Measurements from ENCODE around the gene DENND4C.
"Not testable (repeated sequence)": the region's sequence is repeated elsewhere in the genome, so short reads cannot be mapped to it uniquely, and the experiment has no call there.

Gene DENND4C

DNA sequence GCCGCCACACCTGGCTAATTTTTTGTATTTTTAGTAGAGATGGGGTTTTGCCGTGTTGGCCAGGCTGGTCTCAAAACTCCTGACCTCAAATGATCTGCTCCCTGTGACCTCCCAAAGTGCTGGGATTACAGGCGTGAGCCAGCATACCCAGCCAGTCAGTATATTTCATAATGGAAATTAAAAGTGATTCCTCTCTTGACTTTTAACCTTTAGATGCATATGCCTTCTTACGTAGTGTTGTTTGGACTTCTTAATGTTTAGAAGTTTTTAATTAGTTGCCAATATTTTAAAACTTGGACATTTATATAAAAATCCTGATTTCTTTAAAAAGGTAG is 22.4 kb downstream of the DENND4C start:
- Mint-ChIP-seq H3K27me3 (no peaks in the 10 kb centered on the region), H3K27ac (ENCODE audit: low read depth) (peak overlapping the region; percentile 32), H3K4me3 (no peak overlapping the region), H3K9me3 (no peaks in the 10 kb centered on the region), H3K36me3 (ENCODE audit: insufficient read depth) (no peaks in the 10 kb centered on the region), H3K4me1 (peaks cover 66% of the 10 kb centered on the region)
- no peak for ATAC-seq (replicated peaks; ENCODE audit: extremely low read depth, poor library complexity, severe bottlenecking)
- no peak for DNase-seq (ENCODE audit: low spot score in 2 of 2)

DNA sequence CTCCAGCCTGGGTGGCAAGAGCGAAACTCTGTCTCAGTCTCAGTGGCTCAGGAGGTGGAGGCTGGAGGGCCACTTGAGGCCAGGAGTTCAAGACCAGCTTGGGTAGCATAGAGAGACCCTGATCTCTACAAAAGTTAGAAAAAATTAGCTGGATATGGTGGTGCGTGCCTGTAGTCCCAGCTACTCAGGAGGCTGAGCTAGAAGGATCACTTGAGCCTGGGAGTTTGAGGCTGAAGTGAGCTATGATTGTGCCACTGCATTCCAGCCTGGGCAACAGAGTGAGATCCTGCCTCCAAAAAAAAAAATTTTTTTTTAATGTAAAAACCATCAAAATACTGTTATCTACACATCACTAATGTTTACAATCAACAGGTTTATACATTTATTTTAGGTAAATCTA is 24.6 kb downstream of the DENND4C start:
- no peak for DNase-seq (ENCODE audit: low spot score in 2 of 2)
- no peaks in the 10 kb centered on the region for H3K27me3 Mint-ChIP-seq
- H3K9me3 Mint-ChIP-seq = no peaks in the 10 kb centered on the region
- no peak for ATAC-seq (replicated peaks; ENCODE audit: extremely low read depth, poor library complexity, severe bottlenecking)
- no peak overlapping the region for H3K4me3 Mint-ChIP-seq
- no peak overlapping the region for H3K27ac Mint-ChIP-seq (ENCODE audit: low read depth)
- H3K36me3 Mint-ChIP-seq (ENCODE audit: insufficient read depth) = no peaks in the 10 kb centered on the region
- peaks cover 66% of the 10 kb centered on the region for H3K4me1 Mint-ChIP-seq

DNA sequence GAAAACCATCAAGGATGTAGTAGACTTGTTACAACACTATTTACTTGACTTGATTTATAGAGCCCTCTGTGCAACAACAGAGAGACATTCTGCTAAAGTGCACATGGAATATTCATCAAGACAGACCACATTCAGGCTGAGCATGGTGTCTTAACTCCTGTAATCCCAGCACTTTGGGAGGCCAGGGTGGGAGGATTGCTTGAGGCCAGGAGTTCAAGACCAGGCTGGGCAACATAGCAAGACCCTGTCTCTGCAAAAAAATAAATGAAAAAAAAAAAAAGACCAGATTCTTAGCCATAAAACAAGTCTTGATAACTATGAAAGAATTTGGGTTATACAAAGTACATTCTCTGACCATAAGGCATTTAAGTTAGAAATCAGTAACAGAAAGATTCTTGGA is 25.3 kb downstream of the DENND4C start:
- Mint-ChIP-seq H3K27ac (ENCODE audit: low read depth) (no peak overlapping the region), H3K4me1 (peaks cover 66% of the 10 kb centered on the region), H3K9me3 (no peaks in the 10 kb centered on the region), H3K4me3 (no peak overlapping the region), H3K27me3 (no peaks in the 10 kb centered on the region), H3K36me3 (ENCODE audit: insufficient read depth) (no peaks in the 10 kb centered on the region)
- ATAC-seq (replicated peaks; ENCODE audit: extremely low read depth, poor library complexity, severe bottlenecking) (no peak), DNase-seq (ENCODE audit: low spot score in 2 of 2) (no peak)

DNA sequence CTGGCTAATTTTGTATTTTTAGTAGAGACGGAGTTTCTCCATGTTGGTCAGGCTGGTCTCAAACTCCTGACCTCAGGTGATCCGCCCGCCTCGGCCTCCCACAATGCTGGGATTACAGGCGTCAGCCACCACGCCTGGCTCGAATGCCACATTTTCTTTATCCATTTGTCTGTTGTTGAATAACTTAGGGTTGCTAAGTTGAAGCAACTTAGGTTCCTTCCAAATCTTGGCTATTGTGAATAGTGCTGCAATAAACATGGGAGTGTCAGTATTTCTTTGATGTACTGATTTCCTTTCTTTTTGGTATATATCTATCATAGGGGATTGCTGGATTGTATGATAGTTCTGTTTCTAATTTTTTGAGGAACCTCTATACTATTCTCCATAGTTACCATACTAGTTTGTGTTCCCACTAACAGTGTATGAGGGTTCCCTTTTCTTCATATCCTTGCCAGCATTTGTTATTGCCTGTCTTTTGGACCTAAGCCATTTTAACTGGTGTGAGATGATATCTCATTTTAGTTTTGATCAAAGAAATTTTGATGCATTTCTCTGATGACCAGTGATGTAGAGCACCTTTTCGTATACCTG is 29.3 kb downstream of the DENND4C start:
- not testable (repeated sequence) for ATAC-seq (replicated peaks; ENCODE audit: extremely low read depth, poor library complexity, severe bottlenecking); H3K4me3 Mint-ChIP-seq; DNase-seq (ENCODE audit: low spot score in 2 of 2)

DNA sequence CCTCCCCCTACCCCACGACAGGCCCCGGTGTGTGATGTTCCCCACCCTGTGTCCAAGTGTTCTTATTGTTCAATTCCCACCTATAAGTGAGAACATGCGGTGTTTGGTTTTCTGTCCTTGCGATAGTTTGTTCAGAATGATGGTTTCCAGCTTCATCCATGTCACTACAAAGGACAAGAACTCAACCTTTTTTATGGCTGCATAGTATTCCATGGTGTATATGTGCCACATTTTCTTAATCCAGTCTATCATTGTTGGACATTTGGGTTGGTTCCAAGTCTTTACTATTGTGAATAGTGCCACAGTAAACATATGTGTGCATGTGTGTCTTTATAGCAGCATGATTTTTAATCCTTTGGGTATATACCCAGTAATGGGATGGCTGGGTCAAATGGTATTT is 35.1 kb downstream of the DENND4C start:
- not testable (repeated sequence) for H3K4me3 Mint-ChIP-seq; DNase-seq (ENCODE audit: low spot score in 2 of 2); ATAC-seq (replicated peaks; ENCODE audit: extremely low read depth, poor library complexity, severe bottlenecking); H3K27ac Mint-ChIP-seq (ENCODE audit: low read depth); H3K36me3 Mint-ChIP-seq (ENCODE audit: insufficient read depth); H3K27me3 Mint-ChIP-seq; H3K9me3 Mint-ChIP-seq
- H3K4me1 Mint-ChIP-seq = peaks cover 73% of the 10 kb centered on the region

More for the DNA sequence above, 29.3 kb downstream of the DENND4C start:
- H3K9me3 Mint-ChIP-seq; H3K36me3 Mint-ChIP-seq (ENCODE audit: insufficient read depth); H3K27ac Mint-ChIP-seq (ENCODE audit: low read depth); H3K27me3 Mint-ChIP-seq: not testable (repeated sequence)
- H3K4me1 Mint-ChIP-seq = peaks cover 59% of the 10 kb centered on the region

DNA sequence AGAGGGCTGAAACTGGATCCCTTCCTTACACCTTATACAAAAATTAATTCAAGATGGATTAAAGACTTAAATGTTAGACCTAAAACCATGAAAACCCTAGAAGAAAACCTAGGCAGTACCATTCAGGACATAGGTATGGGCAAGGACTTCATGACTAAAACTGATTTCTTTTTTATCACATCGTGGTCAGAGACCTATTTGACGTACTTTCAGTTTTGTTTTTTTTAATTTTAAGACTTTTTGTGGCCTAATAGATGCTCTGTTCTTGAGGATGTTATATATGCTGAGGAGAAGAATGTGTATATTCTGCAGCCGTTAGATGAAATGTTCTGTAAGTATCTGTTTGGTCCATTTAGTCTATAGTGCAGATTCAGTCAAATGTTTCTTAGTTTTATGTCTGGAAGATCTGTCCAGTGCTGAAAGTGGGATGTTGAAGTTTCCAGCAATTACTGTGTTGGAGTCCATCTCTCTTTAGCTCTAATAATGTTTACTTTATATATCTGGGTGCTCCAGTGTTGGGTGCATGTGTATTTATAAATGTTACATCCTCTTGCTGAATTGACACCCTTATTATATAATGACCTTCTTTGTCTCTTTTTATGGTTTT is 36.4 kb downstream of the DENND4C start:
- H3K4me1 Mint-ChIP-seq = peaks cover 61% of the 10 kb centered on the region
- peak; percentile 70 for ATAC-seq (replicated peaks; ENCODE audit: extremely low read depth, poor library complexity, severe bottlenecking)
- not testable (repeated sequence) for H3K36me3 Mint-ChIP-seq (ENCODE audit: insufficient read depth); H3K4me3 Mint-ChIP-seq; H3K27me3 Mint-ChIP-seq; H3K9me3 Mint-ChIP-seq; DNase-seq (ENCODE audit: low spot score in 2 of 2)
- peak overlapping the region; percentile 70 for H3K27ac Mint-ChIP-seq (ENCODE audit: low read depth)

DNA sequence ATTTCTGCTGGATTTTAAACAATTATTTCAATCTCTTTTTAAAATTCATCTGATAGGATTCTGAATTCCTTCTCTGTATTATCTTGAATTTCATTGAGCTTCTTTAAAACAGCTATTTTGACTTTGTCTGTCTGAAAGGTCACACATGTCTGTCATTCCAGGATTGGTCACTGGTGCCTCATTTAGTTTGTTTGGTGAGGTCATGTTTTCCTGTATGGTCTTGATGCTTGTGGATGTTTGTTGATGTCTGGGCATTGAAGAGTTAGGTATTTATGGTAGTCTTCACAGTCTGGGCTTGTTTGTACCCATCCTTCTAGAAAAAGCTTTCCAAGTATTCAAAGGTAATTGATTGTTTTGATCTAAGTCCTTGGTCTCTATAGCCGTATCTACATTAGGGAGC is 39.1 kb downstream of the DENND4C start:
- peak overlapping the region; percentile 85 for H3K27ac Mint-ChIP-seq (ENCODE audit: low read depth)
- H3K4me1 Mint-ChIP-seq = peaks cover 53% of the 10 kb centered on the region

DNA sequence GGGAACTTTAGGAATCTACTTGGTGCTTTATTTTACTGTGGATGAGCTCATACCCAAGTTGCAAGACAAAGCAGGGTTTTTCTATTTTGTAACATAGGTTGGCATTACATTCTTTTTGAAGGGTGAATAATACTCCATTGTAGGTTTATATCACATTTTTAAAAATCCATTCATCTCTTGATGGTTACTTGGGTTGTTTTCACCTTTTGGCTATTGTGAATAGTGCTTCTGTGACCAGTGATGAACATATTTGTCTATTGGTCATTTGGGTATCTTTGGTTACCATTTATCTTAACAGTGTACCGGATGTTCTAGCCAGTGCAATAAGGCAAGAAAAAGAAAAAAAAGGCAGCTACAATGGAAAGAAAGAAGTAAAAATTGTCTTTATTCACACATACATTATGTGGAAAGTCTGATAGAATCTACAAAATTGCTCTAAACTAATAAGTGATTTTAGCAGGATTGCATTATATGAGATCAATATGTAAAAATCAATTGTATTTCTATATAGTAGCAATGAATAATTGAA is 40.0 kb downstream of the DENND4C start:
- Mint-ChIP-seq H3K27me3 (no peaks in the 10 kb centered on the region), H3K4me1 (peaks cover 51% of the 10 kb centered on the region), H3K9me3 (no peaks in the 10 kb centered on the region), H3K4me3 (no peak overlapping the region), H3K36me3 (ENCODE audit: insufficient read depth) (peaks cover 4% of the 10 kb centered on the region), H3K27ac (ENCODE audit: low read depth) (no peak overlapping the region)
- DNase-seq (ENCODE audit: low spot score in 2 of 2) (no peak), ATAC-seq (replicated peaks; ENCODE audit: extremely low read depth, poor library complexity, severe bottlenecking) (no peak)

More for the DNA sequence above, 39.1 kb downstream of the DENND4C start:
- no peak for DNase-seq (ENCODE audit: low spot score in 2 of 2)
- peaks cover 4% of the 10 kb centered on the region for H3K36me3 Mint-ChIP-seq (ENCODE audit: insufficient read depth)
- ATAC-seq (replicated peaks; ENCODE audit: extremely low read depth, poor library complexity, severe bottlenecking) = no peak
- H3K4me3 Mint-ChIP-seq = peak overlapping the region; percentile 31
- no peaks in the 10 kb centered on the region for H3K9me3 Mint-ChIP-seq
- no peaks in the 10 kb centered on the region for H3K27me3 Mint-ChIP-seq

DNA sequence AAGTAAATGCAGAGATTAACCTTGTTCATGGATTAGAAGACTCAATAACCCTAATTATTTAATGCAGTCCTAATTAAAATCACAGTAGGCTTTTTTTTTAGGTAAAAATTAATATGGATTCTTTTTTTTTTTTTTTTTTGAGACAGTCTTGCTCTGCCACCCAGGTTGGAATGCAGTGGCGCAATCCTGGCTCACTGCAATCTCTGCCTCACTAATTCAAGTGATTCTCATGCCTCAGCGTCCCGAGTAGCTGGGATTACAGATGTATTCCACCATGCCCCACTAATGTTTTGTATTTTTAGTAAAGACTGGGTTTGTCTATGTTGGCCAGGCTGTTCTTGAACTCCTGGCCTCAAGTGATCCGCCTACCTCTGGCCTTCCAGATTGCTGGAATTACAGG is 40.6 kb downstream of the DENND4C start:
- ATAC-seq (replicated peaks; ENCODE audit: extremely low read depth, poor library complexity, severe bottlenecking) (no peak), DNase-seq (ENCODE audit: low spot score in 2 of 2) (no peak)
- H3K4me1 Mint-ChIP-seq = peaks cover 54% of the 10 kb centered on the region
- no peaks in the 10 kb centered on the region for H3K9me3 Mint-ChIP-seq
- no peaks in the 10 kb centered on the region for H3K27me3 Mint-ChIP-seq
- no peak overlapping the region for H3K27ac Mint-ChIP-seq (ENCODE audit: low read depth)
- H3K4me3 Mint-ChIP-seq = no peak overlapping the region
- peaks cover 4% of the 10 kb centered on the region for H3K36me3 Mint-ChIP-seq (ENCODE audit: insufficient read depth)

DNA sequence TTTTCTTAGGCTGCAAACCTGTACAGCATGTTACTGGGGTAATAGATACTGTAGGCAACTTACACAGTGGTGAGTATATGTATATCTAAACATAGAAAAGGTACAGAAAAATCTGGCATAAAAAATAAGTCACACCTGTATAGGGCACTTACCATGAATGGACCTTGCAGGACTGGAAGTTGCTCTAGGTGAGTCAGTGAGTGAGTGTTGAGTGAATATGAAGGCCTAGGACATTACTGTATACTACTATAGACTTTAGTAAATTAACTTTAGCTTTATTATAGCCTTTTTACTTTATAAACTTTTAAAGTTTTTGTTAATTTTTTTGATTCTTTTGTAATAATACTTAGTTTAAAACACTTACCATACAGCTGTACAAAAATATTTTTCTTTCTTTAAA is 51.3 kb downstream of the DENND4C start:
- Mint-ChIP-seq H3K36me3 (ENCODE audit: insufficient read depth) (peaks cover 6% of the 10 kb centered on the region), H3K27me3 (no peaks in the 10 kb centered on the region), H3K27ac (ENCODE audit: low read depth) (no peak overlapping the region), H3K4me1 (peaks cover 33% of the 10 kb centered on the region), H3K9me3 (no peaks in the 10 kb centered on the region), H3K4me3 (no peak overlapping the region)
- ATAC-seq (replicated peaks; ENCODE audit: extremely low read depth, poor library complexity, severe bottlenecking) = no peak
- DNase-seq (ENCODE audit: low spot score in 2 of 2) = no peak

DNA sequence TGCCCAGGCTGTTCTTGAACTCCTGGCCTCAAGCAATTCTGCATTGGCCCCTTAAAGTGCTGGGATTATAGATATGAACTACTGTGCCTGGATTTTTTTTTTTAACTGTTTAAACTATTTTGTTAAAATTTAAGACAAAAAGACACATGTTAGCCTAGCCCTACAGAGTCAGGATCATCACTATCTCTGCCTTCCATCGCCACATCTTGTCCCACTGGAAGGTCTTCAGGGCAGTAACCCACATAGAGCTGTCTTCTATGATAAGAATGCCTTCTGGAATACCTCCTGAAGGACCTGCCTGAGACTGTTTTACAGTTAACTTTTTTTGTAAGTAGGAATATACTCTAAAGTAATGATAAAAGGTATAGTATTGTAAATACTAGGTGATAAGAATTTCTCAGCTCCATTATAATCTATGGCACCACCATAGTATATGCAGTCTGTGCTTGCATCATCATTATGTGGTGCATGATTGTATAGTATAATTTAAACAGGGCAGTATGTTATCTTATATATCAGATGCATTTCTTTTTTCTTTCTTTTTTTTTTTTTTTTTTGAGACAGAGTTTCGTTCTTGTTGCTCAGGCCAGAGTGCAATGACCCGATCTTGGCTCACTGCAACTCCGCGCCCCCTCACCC is 52.7 kb downstream of the DENND4C start:
- H3K27me3 Mint-ChIP-seq = no peaks in the 10 kb centered on the region
- H3K9me3 Mint-ChIP-seq = no peaks in the 10 kb centered on the region
- no peak overlapping the region for H3K4me3 Mint-ChIP-seq
- no peak overlapping the region for H3K27ac Mint-ChIP-seq (ENCODE audit: low read depth)
- H3K4me1 Mint-ChIP-seq = peaks cover 28% of the 10 kb centered on the region
- ATAC-seq (replicated peaks; ENCODE audit: extremely low read depth, poor library complexity, severe bottlenecking) (no peak), DNase-seq (ENCODE audit: low spot score in 2 of 2) (no peak)
- H3K36me3 Mint-ChIP-seq (ENCODE audit: insufficient read depth) = peaks cover 12% of the 10 kb centered on the region

DNA sequence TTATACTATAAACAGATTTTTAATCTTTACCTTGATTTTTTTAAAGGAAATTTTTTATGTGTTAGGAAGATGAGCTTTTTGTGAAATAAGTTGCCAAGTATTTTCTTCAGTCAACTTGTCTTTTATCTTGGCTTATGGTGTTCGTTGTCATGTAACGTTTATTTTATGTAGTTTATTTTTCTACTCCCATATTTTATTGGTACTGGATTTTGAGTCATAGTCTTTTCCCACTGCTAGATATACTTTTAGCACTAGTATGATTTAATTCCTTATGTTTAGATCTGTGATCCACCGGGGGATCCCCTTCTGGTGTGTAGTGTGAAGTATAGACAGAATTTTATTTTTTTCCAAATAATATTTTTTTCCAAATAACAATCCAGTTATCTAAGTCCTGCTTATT is 54.2 kb downstream of the DENND4C start:
- H3K36me3 Mint-ChIP-seq (ENCODE audit: insufficient read depth) = peaks cover 15% of the 10 kb centered on the region
- H3K4me3 Mint-ChIP-seq = no peak overlapping the region
- no peak for DNase-seq (ENCODE audit: low spot score in 2 of 2)
- H3K27ac Mint-ChIP-seq (ENCODE audit: low read depth) = no peak overlapping the region
- H3K4me1 Mint-ChIP-seq = peaks cover 28% of the 10 kb centered on the region
- H3K27me3 Mint-ChIP-seq = no peaks in the 10 kb centered on the region
- no peak for ATAC-seq (replicated peaks; ENCODE audit: extremely low read depth, poor library complexity, severe bottlenecking)
- no peaks in the 10 kb centered on the region for H3K9me3 Mint-ChIP-seq

DNA sequence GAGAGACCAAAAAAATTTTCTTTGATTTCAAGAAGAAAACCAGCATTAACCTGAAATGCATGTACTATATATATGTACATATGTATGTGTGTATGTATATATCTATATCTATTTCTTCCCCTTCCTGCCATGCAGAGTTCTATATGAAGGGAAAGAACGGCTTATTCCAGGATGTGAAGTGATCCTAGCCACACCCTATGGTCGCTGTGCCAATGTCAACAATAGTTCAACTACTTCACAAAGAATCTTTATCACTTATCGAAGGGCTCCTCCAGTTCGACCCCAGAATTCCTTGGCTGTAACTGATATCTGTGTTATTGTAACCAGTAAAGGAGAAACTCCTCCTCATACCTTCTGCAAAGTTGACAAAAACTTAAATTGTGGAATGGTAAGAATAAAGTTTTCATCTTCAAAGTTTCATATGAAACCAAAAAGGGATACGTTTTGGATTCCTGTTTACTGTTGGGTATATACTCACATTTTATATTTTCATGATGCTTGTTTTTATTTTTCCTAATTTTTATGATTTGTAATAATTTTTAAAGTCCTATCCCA is 56.2 kb downstream of the DENND4C start:
- ATAC-seq (replicated peaks; ENCODE audit: extremely low read depth, poor library complexity, severe bottlenecking) = no peak
- Mint-ChIP-seq H3K36me3 (ENCODE audit: insufficient read depth) (peaks cover 31% of the 10 kb centered on the region), H3K27me3 (no peaks in the 10 kb centered on the region), H3K4me1 (peaks cover 28% of the 10 kb centered on the region), H3K9me3 (no peaks in the 10 kb centered on the region), H3K4me3 (no peak overlapping the region), H3K27ac (ENCODE audit: low read depth) (no peak overlapping the region)
- no peak for DNase-seq (ENCODE audit: low spot score in 2 of 2)

Data from central memory CD8-positive, alpha-beta T cell (primary cell).